GM23248 (cell line): ENCODE measurements around the gene PDGFRB.

Experiments used
- EZH2 ChIP-seq: fragments of 200-600 bp; sonication (generic); IDR thresholded peaks from 2 replicates; pipeline ENCODE4 v1.6.1; 2018; ENCODE audit warnings: antibody characterized with exemption, mild to moderate bottlenecking; ENCODE audit not compliant: insufficient read depth, poor library complexity, severe bottlenecking
- EZH2phosphoT487 ChIP-seq: fragments of 200-600 bp; sonication (generic); IDR thresholded peaks from 2 replicates; pipeline ENCODE4 v1.6.1; 2018; ENCODE audit warnings: antibody characterized with exemption, moderate library complexity, mild to moderate bottlenecking, low read depth; ENCODE audit not compliant: insufficient read depth

GRCh38 chr5:150117945-150118560 lies 37.6 kb downstream of the PDGFRB start:
- TF ChIP-seq EZH2phosphoT487 (no peak), EZH2 (no peak)
